Natural killer cell (primary cell): Measurements from ENCODE around the gene CCDC187. TPM values are rescaled to one million over a fixed set of nuclear protein-coding genes. Genes with fewer than 3 reads are reported as not detected.

Experiments
- ATAC-seq, 3 donors: fragments of 150-1000 bp in 2 of 3; fragments of 200-7000 bp in 1 of 3; cut with Tn5 transposase; 1 replicate in 1 of 3; 2 replicates in 2 of 3; pipeline ENCODE4 v1.10.0; 2021; ENCODE audit warnings: mild to moderate bottlenecking in 2 of 3, moderate library complexity in 2 of 3
- DNase-seq, 2 donors: peaks; one replicate each; pipeline versions ENCODE4 v3.0.0 to v3.0.0-alpha.2; 2013 to 2021; ENCODE audit warnings: mixed read lengths in 1 of 2
- H3K27ac ChIP-seq: one replicate; pipeline ENCODE4 v1.5.1; 2013; ENCODE audit warnings: mild to moderate bottlenecking, low read length
- H3K27me3 ChIP-seq: one replicate; pipeline ENCODE4 v1.6.1; 2013; ENCODE audit warnings: low read length; ENCODE audit not compliant: control insufficient read depth, insufficient read depth
- H3K36me3 ChIP-seq: one replicate; pipeline ENCODE4 v1.6.1; 2013; ENCODE audit warnings: low read length; ENCODE audit not compliant: control insufficient read depth, insufficient read depth
- H3K4me1 ChIP-seq: one replicate; pipeline ENCODE4 v1.6.1; 2013; ENCODE audit warnings: low read length; ENCODE audit not compliant: control insufficient read depth, insufficient read depth
- H3K4me3 ChIP-seq: one replicate; pipeline ENCODE4 v1.5.1; 2013; ENCODE audit warnings: low read length
- H3K9me3 ChIP-seq: one replicate; pipeline ENCODE4 v1.6.1; 2013; ENCODE audit warnings: low read length; ENCODE audit not compliant: control insufficient read depth, insufficient read depth
- H3K27ac Mint-ChIP-seq, 2 donors: one replicate each; pipeline ENCODE4 v1.8.0; 2022; ENCODE audit warnings: mild to moderate bottlenecking in 2 of 2, mixed read lengths in 2 of 2, moderate library complexity in 1 of 2
- H3K27me3 Mint-ChIP-seq, 2 donors: one replicate each; pipeline ENCODE4 v1.8.0; 2022; ENCODE audit warnings: low read depth in 2 of 2, mixed read lengths in 2 of 2
- H3K36me3 Mint-ChIP-seq: one replicate; pipeline ENCODE4 v1.8.0; 2022; ENCODE audit warnings: mixed read lengths
- H3K4me1 Mint-ChIP-seq, 2 donors: one replicate each; pipeline ENCODE4 v1.8.0; 2022; ENCODE audit warnings: mixed read lengths in 2 of 2
- H3K4me3 Mint-ChIP-seq: one replicate; pipeline ENCODE4 v1.8.0; 2022; ENCODE audit warnings: mild to moderate bottlenecking, moderate library complexity, mixed read lengths
- H3K9me3 Mint-ChIP-seq, 2 donors: one replicate each; pipeline ENCODE4 v1.8.0; 2022; ENCODE audit warnings: mixed read lengths in 2 of 2
- WGBS: methylation state at CpG from one replicate; pipeline ENCODE4 v1.1.7; 2013; ENCODE audit warnings: missing lambda C conversion rate; ENCODE audit not compliant: insufficient coverage; 5-methylcytosine and 5-hydroxymethylcytosine counted together
- intact Hi-C: fragments of 100-400 bp; cut with micrococcal nuclease; formaldehyde crosslinking; loops from one replicate; pipeline ENCODE4 v1.14.2; 2022
- total RNA-seq, 4 donors: library from RNA; stranded (reverse); fragments of 120-200 nt in 1 of 4; gene quantifications; one replicate each; pipeline versions ENCODE4 v1.2.3 to v1.2.4, GENCODE V29; 2013 to 2022
- TF ChIP-seq, protein P1 (sequence below): fragments of 200-600 bp; IDR thresholded peaks from one replicate; pipeline ENCODE4 v1.8.0; 2022; ENCODE audit warnings: antibody characterized with exemption

CCDC187 gene
- total RNA-seq, 3 donors from 2014 or later (not counting 1 experiment from before 2014, with no cell fraction given), result 0.18 TPM; not detected in 2

DNA sequence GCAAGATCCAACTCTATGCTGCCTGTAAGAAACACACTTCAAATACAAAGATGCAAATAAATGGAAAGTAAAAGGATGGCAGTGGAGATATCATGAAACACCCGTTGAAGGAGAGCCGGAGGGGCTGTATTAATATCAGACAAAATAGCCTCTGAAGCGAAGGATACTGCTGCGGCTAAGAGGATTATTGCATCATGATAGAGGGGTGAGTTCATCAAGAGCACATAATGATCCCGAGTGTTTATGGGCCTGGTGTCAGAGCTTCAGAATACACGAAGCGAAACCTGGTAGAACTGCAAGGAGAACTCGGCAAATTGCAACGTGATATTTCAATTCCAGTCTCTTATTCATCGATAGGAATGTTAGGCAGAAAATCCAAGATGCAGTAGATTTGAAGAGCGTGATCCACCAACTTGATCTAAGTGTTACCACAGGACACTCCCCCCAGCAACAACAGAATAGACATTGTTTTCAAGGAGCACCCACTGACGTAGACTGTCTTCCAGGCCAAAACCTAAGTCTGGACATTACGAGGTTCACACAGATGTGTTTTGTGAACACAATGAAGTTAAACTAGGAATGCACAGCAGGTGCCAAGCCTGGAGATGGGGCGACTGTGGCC is 30.5 kb downstream of the CCDC187 start:
- H3K36me3 ChIP-seq, result no peaks in the 10 kb centered on the region
- Mint-ChIP-seq H3K27ac (no peak overlapping the region), H3K4me1 (no peaks in the 10 kb centered on the region), H3K36me3 (no peaks in the 10 kb centered on the region), H3K27me3 (peaks cover 0 to 6% of the 10 kb centered on the region in 2 donors), H3K4me3 (no peak overlapping the region), H3K9me3 (no peaks in the 10 kb centered on the region)
- no peak overlapping the region for H3K4me3 ChIP-seq
- WGBS, result 83% methylated on average over 14 of the region's 14 CpGs
- no peaks in the 10 kb centered on the region for H3K27me3 ChIP-seq
- intact Hi-C loops, result no loop called here
- H3K4me1 ChIP-seq, result no peaks in the 10 kb centered on the region
- ATAC-seq (no peak), DNase-seq (no peak)
- no peak overlapping the region for H3K27ac ChIP-seq
- TF ChIP-seq, protein P1, sequence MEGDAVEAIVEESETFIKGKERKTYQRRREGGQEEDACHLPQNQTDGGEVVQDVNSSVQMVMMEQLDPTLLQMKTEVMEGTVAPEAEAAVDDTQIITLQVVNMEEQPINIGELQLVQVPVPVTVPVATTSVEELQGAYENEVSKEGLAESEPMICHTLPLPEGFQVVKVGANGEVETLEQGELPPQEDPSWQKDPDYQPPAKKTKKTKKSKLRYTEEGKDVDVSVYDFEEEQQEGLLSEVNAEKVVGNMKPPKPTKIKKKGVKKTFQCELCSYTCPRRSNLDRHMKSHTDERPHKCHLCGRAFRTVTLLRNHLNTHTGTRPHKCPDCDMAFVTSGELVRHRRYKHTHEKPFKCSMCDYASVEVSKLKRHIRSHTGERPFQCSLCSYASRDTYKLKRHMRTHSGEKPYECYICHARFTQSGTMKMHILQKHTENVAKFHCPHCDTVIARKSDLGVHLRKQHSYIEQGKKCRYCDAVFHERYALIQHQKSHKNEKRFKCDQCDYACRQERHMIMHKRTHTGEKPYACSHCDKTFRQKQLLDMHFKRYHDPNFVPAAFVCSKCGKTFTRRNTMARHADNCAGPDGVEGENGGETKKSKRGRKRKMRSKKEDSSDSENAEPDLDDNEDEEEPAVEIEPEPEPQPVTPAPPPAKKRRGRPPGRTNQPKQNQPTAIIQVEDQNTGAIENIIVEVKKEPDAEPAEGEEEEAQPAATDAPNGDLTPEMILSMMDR, result no peak
- no peaks in the 10 kb centered on the region for H3K9me3 ChIP-seq

DNA sequence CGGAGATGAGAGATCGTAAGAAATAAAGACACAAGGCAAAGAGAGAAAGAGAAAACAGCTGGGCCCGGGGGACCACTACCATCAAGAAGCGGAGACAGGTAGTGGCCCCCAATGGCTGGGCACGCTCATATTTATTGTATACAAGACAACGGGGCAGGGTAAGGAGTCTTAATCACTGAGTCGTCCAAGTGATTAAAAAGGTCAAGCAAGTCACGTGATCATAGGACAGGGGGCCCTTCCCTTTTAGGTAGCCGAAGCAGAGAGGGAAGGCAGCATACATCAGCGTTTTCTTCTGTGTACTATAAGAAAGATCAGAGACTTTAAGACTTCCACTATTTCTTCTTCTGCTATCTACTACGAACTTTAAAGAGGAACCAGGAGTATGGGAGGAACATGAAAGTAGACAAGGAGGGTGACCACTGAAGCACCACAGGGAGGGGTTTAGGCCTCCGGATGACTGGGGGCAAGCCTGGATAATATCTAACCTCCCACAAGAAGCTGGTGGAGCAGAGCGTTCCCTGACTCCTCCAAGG is 33.7 kb downstream of the CCDC187 start:
- ATAC-seq (no peak), DNase-seq (no peak)
- Histone ChIP-seq H3K27ac (no peak overlapping the region), H3K36me3 (no peaks in the 10 kb centered on the region), H3K4me3 (no peak overlapping the region), H3K4me1 (peaks cover 13% of the 10 kb centered on the region), H3K27me3 (no peaks in the 10 kb centered on the region), H3K9me3 (no peaks in the 10 kb centered on the region)
- TF ChIP-seq, protein P1, result no peak
- no peak overlapping the region for H3K4me3 Mint-ChIP-seq
- peaks cover 0 to 2% of the 10 kb centered on the region in 2 donors for H3K27me3 Mint-ChIP-seq
- H3K36me3 Mint-ChIP-seq, result no peaks in the 10 kb centered on the region
- H3K9me3 Mint-ChIP-seq, result no peaks in the 10 kb centered on the region
- intact Hi-C loops, result no loop called here
- H3K27ac Mint-ChIP-seq, result no peak overlapping the region
- 88% methylated on average over 11 of the region's 13 CpGs for WGBS
- H3K4me1 Mint-ChIP-seq, result peaks cover 0 to 8% of the 10 kb centered on the region in 2 donors

DNA sequence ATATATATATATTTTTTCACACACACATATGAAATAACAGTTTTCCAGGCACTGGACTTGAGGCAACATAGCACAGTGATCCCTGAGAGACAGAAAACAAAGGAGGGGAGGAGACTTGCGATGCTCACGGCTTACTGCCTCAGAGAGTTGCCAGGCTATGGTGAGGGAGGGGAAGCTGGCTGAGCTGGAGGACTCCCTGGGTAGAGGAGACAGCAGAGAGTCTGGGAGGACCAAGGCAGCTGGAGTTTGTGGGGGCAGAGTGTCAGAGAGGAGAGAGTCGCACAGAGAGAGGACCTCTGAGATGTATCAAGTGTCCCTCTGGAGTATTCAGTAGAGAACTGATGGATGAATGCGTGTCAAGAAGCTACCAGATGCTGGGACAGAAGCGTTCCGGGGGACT is 35.2 kb downstream of the CCDC187 start:
- peaks cover 0 to 8% of the 10 kb centered on the region in 2 donors for H3K4me1 Mint-ChIP-seq
- Histone ChIP-seq H3K27me3 (no peaks in the 10 kb centered on the region), H3K4me3 (no peak overlapping the region), H3K9me3 (no peaks in the 10 kb centered on the region), H3K27ac (no peak overlapping the region), H3K36me3 (no peaks in the 10 kb centered on the region), H3K4me1 (peaks cover 13% of the 10 kb centered on the region)
- TF ChIP-seq, protein P1, result no peak
- H3K27ac Mint-ChIP-seq, result no peak overlapping the region
- DNase-seq (no peak), ATAC-seq (no peak)
- no peaks in the 10 kb centered on the region for H3K9me3 Mint-ChIP-seq
- H3K36me3 Mint-ChIP-seq, result no peaks in the 10 kb centered on the region
- peak overlapping the region; percentile 51 for H3K4me3 Mint-ChIP-seq
- 95% methylated on average over 6 of the region's 6 CpGs for WGBS
- H3K27me3 Mint-ChIP-seq, result peaks cover 0 to 2% of the 10 kb centered on the region in 2 donors
- intact Hi-C loops, result no loop called here

DNA sequence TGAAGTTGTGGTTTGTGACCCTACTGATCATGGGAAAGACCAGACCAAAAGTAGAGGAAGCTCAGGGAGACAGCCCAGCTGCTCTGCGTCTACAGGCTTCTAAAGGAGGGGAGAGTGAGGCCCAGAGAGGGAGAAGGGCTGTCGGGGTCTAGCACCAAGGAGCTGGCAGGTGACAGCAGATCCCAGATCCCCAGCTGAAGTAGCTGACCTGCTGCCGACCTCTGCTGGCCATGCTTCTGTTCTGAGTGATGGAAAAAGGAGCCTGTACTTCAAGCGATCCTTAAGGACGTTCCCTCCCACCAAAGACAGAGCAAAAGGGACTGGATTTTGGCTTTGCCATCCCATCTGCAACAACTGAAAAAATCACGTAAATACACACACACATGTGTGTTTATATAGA is 35.6 kb downstream of the CCDC187 start:
- intact Hi-C loops, result no loop called here
- H3K36me3 ChIP-seq, result no peaks in the 10 kb centered on the region
- H3K27me3 ChIP-seq, result no peaks in the 10 kb centered on the region
- ATAC-seq (no peak), DNase-seq (no peak)
- H3K4me1 ChIP-seq, result peaks cover 13% of the 10 kb centered on the region
- no peaks in the 10 kb centered on the region for H3K36me3 Mint-ChIP-seq
- H3K9me3 Mint-ChIP-seq, result no peaks in the 10 kb centered on the region
- H3K27ac Mint-ChIP-seq, result no peak overlapping the region
- peaks cover 0 to under 1% of the 10 kb centered on the region in 2 donors for H3K27me3 Mint-ChIP-seq
- no peak overlapping the region for H3K27ac ChIP-seq
- WGBS, result 61% methylated on average over 3 of the region's 6 CpGs
- peaks cover 0 to 8% of the 10 kb centered on the region in 2 donors for H3K4me1 Mint-ChIP-seq
- no peak overlapping the region for H3K4me3 ChIP-seq
- TF ChIP-seq, protein P1, result no peak
- no peaks in the 10 kb centered on the region for H3K9me3 ChIP-seq
- H3K4me3 Mint-ChIP-seq, result peak overlapping the region; percentile 51
